GM23338 (cell line): ENCODE measurements around the gene EDEM3.

ENCODE experiments used
- CTCF ChIP-seq, 2 experiments: fragments of 200-600 bp in 1 of 2; sonication (generic) in 1 of 2; conservative IDR thresholded peaks; 2 replicates each; pipeline versions ENCODE4 v1.5.1 to v1.6.1; 2016 to 2017; ENCODE audit warnings: antibody characterized with exemption in 2 of 2, low read depth in 2 of 2, mild to moderate bottlenecking in 2 of 2, moderate library complexity in 1 of 2
- POLR2AphosphoS5 ChIP-seq: IDR thresholded peaks from 2 replicates; pipeline ENCODE4 v1.6.1; 2016; ENCODE audit warnings: antibody characterized with exemption, low read depth

- TF ChIP-seq POLR2AphosphoS5 (no peak), CTCF (conservative IDR thresholded peaks at IDR 0.05; ENCODE audit: low read depth in 2 of 2) (no peak)
Measured at GRCh38 chr1:184724843-184725242, 29.8 kb downstream of the EDEM3 start.
